K562 (cell line): Measurements from ENCODE around the gene IPO5.

Source experiments
- ESRRB ChIP-seq: fragments of 250-450 bp; sonication (Bioruptor Pico); IDR thresholded peaks from 2 replicates; pipeline ENCODE4 v1.5.0; 2020; ENCODE audit warnings: mild to moderate bottlenecking, moderate library complexity, borderline replicate concordance
- JUND ChIP-seq, 2 experiments: IDR thresholded peaks; 2 replicates in 1 of 2; 3 replicates in 1 of 2; pipeline ENCODE4 v1.6.1; 2011; ENCODE audit warnings: borderline replicate concordance in 2 of 2, low read depth in 2 of 2, low read length in 2 of 2, improper control_type of control experiment in 1 of 2, missing biosample characterization in 1 of 2, missing genetic modification characterization in 1 of 2, missing genetic modification reagents in 1 of 2
- U2AF2 ChIP-seq: fragments of 200-400 bp; formaldehyde crosslinking; optimal IDR thresholded peaks from 2 replicates; pipeline ENCODE3; 2017; ENCODE audit warnings: low read depth, mild to moderate bottlenecking, low read length

GRCh38 chr13:97962887-97963286 is 9.4 kb downstream of the IPO5 start:
- TF ChIP-seq ESRRB (CRISPR knock-in tag) (no peak), U2AF2 (no peak), JUND (IDR thresholded peaks at IDR 0.05; ENCODE audit: borderline replicate concordance, low read depth, low read length) (no peak), JUND (tag; IDR thresholded peaks at IDR 0.05; ENCODE audit: borderline replicate concordance, low read depth, low read length) (no peak)
